ENCODE results near the gene CAPN10.

CAPN10 gene

DNA sequence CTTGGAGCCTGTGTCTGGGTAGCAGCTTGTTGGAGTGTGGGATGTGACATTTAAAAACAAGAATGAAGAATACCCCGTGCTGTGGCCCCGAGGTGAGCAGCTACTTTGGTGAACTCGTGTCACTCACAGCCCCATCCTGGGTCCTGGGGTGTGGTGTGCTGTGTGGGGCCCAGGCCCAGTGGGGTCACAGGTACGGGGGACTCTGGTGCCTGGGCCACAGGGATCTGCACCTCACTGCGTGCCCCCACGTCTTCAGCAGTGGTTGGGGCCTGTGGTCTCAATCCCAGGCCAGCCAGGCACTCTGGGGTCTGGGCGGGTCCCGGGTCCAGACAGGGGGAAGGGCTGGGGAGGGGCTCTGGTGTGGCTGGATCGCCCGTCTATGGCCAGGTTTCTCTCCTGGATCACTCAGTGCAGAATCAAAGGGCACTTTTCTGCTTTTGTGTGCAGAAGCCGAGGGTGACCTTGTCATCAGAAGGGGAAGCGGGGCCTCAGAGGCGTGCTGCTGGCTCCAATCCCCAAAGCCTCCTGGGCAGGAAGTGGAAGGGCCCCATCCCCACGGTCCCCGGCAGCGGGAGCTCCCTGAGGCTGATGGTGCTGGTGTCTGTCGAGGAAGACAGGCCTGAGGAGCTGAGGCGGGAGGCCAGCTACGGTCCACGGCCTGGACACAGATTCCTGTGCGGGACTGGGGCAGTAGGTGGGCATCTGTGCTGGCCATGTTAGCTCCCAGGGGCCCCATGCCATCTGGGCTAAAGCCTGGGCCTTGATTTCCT lies 40.2 kb downstream of the CAPN10 start:
- no peak for DNase-seq

DNA sequence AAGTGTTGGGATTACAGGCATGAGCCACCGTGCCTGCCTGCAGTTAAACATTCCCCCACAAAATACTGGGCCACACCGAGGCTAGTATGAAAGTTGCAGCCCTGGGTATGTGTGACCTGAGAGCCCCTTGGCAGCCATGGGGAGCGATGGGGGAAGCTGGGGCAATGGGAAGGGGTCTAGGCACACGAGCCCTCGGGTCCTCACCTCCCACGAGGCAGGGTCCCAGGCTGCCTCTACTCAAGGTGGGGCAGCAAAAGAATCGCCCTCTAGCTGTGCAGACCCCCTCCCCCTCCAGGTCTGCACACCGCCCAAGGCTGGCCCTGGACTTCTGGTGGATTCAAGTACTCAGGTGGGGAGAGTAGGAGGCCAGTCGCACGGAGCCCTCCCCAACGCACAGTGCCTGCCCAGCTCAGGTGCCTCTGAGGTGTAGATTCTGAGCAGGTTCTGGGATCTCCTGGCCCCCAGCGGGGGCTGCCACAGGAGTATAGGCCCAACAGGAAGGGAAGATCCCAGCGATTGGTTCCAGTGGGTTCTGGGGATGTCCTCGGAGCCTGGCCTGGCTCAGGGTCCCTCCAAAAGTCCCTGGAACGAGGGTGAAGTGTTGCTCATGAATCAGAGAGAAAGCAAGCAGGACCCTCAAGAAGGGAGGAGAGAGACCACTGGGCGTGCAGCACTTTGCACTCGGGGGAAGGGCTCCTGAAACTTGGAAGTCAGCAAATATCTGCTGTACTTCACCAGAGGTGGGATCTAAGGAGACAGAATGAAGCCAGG lies 41.4 kb downstream of the CAPN10 start:
- DNase-seq = no peak

DNA sequence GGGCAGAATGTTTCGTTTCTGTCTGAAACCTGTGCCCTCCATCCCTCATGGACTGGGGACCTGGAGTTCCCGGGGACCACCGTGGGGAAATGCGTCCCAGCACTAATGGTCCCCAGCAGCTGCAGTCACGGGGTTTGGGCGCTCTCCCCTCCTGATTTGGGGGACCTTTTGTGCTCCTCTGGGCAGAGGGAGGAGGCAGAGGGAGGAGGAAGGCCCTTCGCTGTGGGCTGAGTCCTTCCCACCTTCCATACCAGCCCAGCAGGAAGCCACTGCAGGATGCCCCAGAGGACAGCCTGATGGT lies 41.9 kb downstream of the CAPN10 start:
- no peak for DNase-seq

DNA sequence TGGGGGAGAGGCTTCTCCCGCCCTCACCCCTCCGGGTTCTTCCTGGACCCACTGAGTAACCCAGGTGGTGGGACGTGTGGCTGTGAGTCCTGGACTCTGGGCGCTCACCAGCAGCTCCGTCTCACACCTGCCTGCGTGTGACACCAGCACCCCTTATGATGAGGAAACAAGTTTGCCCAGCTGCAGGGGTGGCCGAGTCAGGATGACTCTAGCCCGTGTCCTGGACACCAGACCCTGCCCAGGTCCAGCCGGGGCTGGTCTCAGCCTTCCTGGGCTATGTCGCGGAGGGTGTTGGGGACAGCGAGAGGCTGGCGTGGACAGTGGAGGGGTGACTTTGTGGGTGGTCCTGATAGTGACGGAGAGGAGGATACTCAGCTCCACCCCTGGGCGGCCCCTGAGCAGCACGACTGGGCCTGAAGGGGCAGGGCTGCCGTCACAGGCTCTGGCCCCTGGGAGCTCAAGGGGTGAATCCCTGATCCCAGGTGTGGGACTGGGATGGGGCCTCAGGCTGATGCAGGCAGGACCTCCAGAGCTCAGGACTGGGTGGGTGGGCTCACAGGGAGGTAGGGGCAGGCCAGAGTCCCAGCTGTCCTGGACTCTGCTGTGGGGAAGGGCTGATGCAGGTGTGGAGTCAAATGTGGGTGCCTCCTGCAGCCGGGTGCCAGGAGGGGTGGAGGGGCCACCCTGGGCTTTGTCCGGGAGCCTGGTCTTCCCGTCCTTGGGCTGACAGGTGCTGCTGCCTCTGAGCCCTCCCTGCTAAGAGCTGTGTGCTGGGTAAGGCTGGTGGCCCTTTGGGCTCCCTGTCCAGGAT lies 42.5 kb downstream of the CAPN10 start:
- no peak for DNase-seq

DNA sequence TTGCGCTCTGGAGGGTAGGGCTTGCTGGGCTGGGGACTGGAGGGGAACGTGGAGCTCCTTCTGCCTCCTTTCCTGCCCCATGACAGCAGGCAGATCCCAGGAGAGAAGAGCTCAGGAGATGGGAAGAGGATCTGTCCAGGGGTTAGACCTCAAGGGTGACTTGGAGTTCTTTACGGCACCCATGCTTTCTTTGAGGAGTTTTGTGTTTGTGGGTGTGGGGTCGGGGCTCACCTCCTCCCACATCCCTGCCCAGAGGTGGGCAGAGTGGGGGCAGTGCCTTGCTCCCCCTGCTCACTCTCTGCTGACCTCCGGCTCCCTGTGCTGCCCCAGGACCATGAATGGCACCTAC lies 43.1 kb downstream of the CAPN10 start:
- no peak for DNase-seq

DNA sequence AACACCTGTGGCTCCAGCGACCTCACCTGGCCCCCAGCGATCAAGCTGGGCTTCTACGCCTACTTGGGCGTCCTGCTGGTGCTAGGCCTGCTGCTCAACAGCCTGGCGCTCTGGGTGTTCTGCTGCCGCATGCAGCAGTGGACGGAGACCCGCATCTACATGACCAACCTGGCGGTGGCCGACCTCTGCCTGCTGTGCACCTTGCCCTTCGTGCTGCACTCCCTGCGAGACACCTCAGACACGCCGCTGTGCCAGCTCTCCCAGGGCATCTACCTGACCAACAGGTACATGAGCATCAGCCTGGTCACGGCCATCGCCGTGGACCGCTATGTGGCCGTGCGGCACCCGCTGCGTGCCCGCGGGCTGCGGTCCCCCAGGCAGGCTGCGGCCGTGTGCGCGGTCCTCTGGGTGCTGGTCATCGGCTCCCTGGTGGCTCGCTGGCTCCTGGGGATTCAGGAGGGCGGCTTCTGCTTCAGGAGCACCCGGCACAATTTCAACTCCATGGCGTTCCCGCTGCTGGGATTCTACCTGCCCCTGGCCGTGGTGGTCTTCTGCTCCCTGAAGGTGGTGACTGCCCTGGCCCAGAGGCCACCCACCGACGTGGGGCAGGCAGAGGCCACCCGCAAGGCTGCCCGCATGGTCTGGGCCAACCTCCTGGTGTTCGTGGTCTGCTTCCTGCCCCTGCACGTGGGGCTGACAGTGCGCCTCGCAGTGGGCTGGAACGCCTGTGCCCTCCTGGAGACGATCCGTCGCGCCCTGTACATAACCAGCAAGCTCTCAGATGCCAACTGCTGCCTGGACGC lies 43.6 kb downstream of the CAPN10 start:
- DNase-seq = no peak

DNA sequence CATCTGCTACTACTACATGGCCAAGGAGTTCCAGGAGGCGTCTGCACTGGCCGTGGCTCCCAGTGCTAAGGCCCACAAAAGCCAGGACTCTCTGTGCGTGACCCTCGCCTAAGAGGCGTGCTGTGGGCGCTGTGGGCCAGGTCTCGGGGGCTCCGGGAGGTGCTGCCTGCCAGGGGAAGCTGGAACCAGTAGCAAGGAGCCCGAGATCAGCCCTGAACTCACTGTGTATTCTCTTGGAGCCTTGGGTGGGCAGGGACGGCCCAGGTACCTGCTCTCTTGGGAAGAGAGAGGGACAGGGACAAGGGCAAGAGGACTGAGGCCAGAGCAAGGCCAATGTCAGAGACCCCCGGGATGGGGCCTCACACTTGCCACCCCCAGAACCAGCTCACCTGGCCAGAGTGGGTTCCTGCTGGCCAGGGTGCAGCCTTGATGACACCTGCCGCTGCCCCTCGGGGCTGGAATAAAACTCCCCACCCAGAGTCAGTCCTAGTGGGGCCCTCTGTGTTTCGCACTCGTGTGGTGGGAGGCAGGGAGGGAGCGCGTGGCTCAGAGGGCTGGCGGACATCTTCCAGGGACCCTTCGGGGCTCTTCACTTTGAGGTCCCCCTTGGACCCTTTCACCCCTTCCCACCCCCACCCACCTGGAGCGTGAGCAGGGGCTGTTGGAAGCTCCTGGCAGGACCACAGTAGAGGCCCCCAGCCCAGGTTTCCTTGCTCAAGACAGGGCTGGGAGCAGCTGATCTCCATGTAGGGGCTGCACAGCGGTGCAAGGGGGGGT lies 44.4 kb downstream of the CAPN10 start:
- no peak for DNase-seq

DNA sequence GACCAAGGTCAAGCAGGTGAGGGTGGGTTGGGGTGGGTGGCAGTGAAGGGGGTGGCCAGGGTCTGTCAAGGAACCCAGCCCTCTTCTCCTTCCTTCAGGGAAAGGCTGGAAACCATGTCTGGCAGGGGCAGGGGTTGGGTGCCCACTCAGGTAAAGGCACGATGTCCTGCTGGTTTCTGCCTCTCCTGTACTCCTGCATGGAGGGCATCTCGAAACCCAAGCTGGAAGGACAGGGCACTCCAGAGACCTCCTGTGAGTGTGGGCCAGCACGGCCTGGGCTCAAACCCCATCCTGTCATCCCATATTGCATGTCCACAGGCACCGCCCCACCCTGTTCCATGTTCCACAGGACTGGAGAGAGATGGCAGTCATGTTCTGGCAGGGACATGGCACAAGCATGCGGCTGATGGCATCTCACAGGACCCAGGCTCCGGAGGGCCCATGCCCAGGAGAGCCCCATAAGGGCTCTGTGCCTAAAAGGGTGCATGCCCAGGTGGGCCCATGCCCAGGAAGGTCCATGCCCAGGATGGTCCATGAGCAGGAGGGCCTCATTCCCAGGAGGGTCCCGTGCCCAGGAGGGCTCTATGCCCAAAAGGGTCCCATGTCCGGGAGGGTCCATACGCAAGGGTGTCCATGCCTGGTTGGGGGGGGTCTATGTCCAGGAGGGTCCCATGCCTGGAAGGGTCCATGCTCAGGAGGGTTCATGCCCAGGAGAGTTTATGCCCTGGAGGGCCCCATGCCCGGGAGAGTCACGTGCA lies 45.2 kb downstream of the CAPN10 start:
- DNase-seq = no peak

DNA sequence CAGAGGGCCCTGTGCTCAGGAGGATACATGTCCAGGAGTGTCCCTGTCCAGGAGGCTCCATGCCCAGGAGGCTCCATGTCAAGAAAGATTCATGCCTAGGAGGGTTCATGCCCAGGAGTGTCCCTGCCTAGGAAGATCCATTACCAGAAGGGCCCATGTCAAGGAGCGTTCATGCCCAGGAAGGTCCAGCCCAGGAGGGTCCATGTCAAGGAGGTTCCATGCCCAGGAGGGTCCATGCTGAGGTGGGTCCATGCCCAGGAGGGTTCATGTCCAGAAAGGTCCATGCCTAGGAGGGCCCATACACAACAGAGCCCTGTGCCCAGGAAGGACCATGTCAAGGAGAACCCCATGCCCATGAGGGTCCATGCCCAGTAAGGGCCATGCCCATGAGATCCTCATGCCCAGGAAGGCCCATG lies 45.8 kb downstream of the CAPN10 start:
- DNase-seq = no peak

DNA sequence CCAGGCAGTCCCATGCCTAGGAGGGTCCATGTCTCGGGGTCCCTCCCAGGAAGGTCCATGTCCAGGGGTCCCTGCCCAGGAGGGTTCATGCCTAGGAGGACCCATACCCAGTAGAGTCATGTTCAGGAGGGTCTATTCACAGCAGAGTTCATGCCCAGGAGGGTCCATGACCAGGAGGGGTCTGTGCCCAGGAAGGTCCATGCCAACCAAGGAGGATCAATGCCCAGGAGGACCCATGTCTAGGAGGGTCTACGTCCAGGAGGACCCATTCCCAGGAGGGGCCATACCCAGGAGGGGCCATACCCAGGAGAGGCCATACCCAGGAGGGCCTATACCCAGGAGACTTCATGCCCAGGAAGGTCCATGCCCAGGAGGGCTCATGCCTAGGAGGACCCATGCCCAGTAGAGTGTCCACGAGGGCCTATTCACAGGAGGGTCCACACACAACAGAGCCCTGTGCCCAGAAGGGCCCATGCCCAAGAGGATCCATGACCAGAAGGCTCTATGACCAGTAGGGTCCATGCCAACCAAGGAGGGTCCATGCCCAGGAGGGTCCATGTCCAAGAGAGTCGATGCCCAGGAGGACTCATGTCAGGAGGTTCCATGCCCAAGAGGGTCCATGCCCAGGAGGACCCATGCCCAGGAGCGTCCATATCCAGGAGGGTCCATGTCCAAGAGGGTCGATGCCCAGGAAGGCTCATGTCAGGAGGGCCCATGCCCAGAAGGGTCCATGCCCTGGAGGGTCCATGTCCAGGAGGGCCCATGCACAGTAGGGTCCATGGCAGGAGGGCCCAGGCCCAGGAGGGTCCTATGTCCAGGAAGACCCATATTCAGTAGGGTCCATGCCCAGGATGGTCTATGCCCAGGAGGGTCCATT lies 48.8 kb downstream of the CAPN10 start:
- DNase-seq = no peak

DNA sequence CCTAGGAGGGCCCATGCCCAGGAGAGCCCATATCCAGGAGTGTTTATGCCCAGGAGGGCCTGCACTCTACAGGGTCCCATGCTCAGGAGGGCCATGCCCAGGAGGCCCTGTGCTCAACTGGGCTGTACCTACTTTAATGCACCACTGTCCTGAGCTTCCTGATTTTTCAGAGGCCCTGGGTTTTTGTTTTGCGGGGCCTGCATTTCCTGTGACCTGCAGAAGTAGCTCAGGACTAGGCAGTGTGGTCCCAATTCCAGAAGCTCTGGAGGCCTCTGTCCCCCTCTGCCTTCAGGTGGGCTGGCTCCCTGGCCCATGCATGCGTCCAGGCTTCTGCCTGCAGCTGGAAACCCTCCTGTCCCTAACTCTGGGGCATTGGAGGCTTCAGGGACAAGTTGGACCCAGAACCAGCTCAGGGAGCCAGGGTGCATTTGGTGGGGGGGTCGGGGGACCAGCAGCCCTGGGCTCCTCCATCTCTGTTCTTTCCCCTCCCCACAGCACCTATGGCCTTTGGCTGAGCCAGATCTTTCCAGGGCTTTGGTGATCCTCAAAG lies 49.5 kb downstream of the CAPN10 start:
- no peak for DNase-seq

DNA sequence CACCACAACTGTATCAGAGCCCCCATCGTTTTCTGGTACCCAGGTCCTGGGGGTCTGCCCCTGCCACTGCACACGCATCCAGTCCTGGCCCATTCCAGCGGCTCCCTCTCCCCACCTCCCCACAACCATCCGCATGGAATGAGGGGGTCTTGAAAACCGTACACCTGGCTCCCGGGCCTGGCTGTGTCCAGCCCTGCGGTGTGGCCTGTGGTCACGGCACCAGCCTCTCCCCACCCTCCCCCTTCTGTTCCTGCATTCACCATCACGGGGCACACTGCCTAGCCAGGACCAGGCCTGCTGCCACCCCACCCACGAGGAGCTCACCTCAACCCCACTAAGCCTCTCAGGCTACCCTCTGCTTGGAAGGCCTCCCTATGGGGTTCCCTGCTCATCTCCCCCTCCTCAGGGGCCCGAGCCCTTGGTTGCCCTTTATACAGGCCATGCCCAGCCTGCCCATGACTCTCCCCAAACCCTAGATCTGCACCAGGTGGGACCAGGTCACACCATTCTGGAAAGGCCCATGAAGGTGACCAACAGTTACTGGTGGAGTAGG lies 50.1 kb downstream of the CAPN10 start:
- no peak for DNase-seq

DNA sequence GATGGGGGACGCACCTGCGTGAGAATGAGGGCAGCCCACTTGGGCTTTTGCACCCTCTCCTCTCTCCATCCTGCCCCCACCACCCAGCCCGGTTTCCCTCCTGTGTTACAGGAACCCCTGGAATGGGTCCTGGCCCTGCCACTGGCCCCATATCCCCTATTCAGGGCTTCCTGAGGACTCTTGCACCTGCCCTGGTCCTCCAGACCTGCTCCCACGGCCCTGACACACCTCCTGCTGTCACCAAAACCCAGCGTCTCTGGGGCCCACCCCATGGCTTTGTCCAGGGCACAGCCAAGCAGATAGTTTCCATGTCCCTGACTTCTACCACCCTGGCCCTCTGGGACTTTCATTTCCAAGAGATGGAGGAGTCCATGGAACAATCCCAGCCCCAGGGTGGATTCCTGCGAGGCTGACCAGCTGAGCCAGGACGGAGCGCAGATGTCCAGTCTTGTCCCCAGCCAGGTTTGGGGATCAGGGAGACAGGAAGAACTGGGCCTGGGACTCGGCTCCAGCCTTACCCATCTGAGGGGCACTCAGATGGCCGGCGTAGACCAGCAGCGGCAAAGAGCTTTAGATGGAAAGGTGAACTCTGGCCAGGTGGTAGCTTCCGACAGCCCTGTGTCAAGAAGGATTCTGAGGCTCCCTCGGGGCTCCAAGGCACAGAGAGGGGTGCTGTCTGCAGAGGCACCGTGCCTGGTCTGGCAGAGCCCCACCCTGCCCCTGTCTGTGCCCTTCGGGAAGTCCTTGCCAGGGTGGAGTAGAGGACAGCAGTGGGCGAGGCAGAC lies 50.8 kb downstream of the CAPN10 start:
- no peak for DNase-seq

DNA sequence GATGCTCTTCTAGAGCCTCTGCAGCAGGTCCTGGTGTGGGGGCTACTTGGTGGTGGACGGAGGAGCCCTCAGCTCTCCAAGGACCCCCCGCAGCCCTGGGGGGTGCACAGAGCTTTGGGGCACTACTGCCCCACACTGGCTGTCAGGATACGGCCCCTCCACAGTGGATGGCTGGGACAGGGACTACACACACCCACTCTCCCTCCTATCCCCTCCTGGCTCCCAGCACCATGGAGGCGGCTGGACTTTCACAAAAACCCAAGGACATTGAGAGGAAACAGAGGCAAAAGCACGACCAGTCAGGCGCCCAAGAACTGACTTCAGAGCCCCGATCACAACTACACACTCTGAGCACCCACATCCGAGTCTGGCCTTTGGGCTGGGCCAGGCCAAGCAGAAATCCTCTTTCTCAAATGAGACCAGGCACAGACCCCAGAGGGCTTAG lies 51.4 kb downstream of the CAPN10 start:
- no peak for DNase-seq

DNA sequence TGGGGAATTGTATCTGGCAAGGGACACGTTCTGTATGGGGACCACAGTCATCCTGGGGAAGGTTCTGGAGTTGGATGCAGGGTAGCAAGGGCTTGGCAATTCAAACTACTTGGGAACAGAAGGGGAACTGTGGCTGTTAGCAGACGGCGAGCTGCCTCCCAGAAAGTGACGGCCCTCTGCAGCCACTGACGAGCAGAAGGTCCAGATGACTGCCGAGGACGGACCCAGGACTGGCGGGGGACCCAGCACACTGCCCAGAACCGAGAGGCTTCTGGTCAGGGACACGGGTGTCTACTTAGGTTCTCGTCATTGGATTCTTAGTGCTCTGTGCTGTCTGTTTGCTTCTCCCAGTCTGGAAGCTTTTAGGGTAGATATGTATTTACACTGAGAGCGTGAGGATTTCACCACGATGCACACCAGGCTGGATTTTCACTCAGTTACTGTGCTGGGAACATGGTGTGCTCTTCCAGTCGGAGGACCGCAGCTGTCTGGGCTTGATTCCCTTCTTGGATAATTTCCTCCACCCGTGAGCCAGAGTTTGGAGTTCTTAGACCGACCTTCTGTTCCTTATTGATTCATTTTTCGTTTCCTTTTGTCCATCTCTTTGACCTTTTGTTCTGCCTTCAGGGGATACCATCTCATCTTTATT lies 52.1 kb downstream of the CAPN10 start:
- no peak for DNase-seq

DNA sequence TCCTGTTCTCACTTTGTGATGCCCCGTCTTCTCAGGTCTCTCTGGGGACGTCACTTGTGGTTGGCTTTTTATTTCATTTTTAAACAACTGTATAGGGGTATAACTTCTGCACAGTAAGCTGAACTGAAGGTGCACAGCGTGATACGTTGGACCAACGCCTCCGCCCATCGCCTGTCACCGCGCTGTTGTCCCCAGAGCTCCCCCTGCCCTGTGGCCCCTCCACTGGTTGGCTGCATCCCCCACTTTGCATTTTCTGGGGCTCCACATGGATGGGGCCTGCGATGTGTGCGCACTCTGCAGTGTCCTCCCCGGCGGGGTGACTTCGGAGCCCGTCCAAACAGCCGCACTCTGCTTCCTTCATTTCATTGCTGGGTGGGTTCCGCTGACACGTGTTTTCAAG lies 53.0 kb downstream of the CAPN10 start:
- no peak for DNase-seq

DNA sequence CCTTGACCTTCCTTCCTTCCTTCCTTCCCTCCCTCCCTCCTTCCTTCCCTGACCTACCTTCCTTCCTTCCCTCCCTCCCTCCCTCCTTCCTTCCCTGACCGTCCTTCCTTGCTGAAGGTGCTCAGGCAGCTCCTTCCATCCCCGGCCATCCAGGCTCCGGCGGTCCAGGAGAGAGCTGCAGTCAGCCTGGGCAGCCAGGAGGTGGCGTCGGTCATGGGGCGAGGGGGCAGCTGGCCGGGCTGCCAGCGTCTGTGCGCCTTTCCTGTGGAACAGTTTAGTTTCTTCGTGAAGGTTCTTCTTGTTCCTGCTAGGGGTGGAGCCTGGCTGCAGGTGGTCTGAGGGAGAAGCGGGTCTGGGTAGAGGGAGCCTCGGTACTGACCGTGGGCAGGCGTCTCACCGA lies 54.4 kb downstream of the CAPN10 start:
- DNase-seq = no peak

DNA sequence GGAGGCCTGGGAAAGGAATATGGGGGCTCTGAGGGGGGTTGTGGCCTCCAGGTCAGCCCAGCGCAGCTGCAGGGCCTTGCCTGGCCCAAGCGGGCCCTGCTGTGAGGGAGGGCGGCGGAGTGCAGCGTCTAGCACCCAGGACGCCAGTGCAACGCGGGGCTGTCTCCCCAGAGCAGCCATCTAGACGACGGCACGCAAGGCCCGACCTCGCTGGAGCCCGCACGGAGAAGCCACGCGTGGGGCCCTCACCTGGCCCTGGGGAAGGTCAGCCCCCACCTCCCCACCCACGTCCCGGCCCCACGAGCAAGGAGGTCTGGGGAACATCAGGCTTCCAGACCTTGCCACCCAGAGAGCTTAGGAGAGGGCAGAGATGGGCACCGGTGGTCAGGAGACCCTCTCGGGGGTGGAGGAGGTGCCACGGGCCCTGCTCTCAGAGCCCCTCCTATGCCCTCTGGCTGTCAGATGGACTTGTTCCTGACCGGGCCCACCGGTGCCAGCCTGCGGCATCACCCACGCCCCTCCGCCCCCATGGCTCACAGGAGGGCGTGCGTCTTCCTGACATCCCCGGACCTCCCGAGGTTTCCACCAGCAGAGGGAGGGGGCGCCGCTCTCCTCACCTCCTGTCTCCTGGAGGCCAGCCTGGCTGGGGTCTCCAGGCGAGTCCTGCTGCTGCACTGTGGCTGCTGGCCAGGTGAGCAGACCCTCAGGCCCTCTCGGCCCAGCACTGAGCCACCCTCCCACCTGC lies 55.7 kb downstream of the CAPN10 start:
- DNase-seq = no peak
